Astrocyte (in vitro differentiated cells and primary cell): ENCODE results near the gene SDK1. TPM values are rescaled to one million over a fixed set of nuclear protein-coding genes. Genes with fewer than 3 reads are reported as not detected.
"Not testable (repeated sequence)": the region's sequence is repeated elsewhere in the genome, so short reads cannot be mapped to it uniquely, and the experiment has no call there.

Experiments used
- DNase-seq: peaks from one replicate; pipeline ENCODE4 v3.0.0-alpha.2; 2010; ENCODE audit warnings: low read depth
- FAIRE-seq: peaks from 2 replicates; lab custom pipeline; 2011; peaks lifted over from hg19 to GRCh38; lab: Jason Lieb, UNC
- H2AFZ ChIP-seq: 2 replicates; pipeline ENCODE4 v1.6.0; 2012; ENCODE audit warnings: low read depth, low read length, inconsistent platforms
- H3K27ac ChIP-seq: 2 replicates; pipeline ENCODE4 v1.5.1; 2011; ENCODE audit warnings: low read depth, low read length, inconsistent platforms
- H3K27me3 ChIP-seq: 2 replicates; pipeline ENCODE4 v1.6.0; 2011; ENCODE audit warnings: low read length, inconsistent platforms; ENCODE audit not compliant: insufficient read depth
- H3K36me3 ChIP-seq: 2 replicates; pipeline ENCODE4 v1.5.1; 2011; ENCODE audit warnings: low read length, inconsistent platforms; ENCODE audit not compliant: insufficient read depth
- H3K4me1 ChIP-seq: 2 replicates; pipeline ENCODE4 v1.5.1; 2011; ENCODE audit warnings: low read length, inconsistent platforms; ENCODE audit not compliant: insufficient read depth
- H3K4me2 ChIP-seq: 2 replicates; pipeline ENCODE4 v1.6.0; 2012; ENCODE audit warnings: low read length, inconsistent platforms
- H3K4me3 ChIP-seq: 2 replicates; pipeline ENCODE4 v1.5.1; 2011; ENCODE audit warnings: low read depth, mild to moderate bottlenecking, low read length, inconsistent platforms; ENCODE audit not compliant: insufficient read depth
- H3K79me2 ChIP-seq: 2 replicates; pipeline ENCODE4 v1.6.0; 2012; ENCODE audit warnings: mild to moderate bottlenecking, low read length, inconsistent platforms; ENCODE audit not compliant: insufficient read depth
- H3K9ac ChIP-seq: 2 replicates; pipeline ENCODE4 v1.6.0; 2012; ENCODE audit warnings: mild to moderate bottlenecking, low read length, inconsistent platforms
- H3K9me3 ChIP-seq: 2 replicates; pipeline ENCODE4 v1.5.1; 2012; ENCODE audit warnings: low read depth, mild to moderate bottlenecking, low read length, inconsistent platforms; ENCODE audit not compliant: insufficient read depth
- H4K20me1 ChIP-seq: 2 replicates; pipeline ENCODE4 v1.6.0; 2012; ENCODE audit warnings: low read length, inconsistent platforms; ENCODE audit not compliant: insufficient read depth
- H3K27ac Mint-ChIP-seq: one replicate; pipeline ENCODE4 v1.8.0; 2021; ENCODE audit warnings: mild to moderate bottlenecking, mixed read lengths; ENCODE audit not compliant: unreplicated experiment
- H3K27me3 Mint-ChIP-seq: one replicate; pipeline ENCODE4 v1.8.0; 2021; ENCODE audit warnings: low read depth, mixed read lengths; ENCODE audit not compliant: unreplicated experiment
- H3K36me3 Mint-ChIP-seq: one replicate; pipeline ENCODE4 v1.8.0; 2021; ENCODE audit warnings: low read depth, mixed read lengths; ENCODE audit not compliant: unreplicated experiment
- H3K4me1 Mint-ChIP-seq: one replicate; pipeline ENCODE4 v1.8.0; 2021; ENCODE audit warnings: low read depth, mixed read lengths; ENCODE audit not compliant: unreplicated experiment
- H3K4me3 Mint-ChIP-seq: one replicate; pipeline ENCODE4 v1.8.0; 2021; ENCODE audit warnings: mild to moderate bottlenecking, moderate library complexity, mixed read lengths; ENCODE audit not compliant: unreplicated experiment
- H3K9me3 Mint-ChIP-seq: one replicate; pipeline ENCODE4 v1.8.0; 2021; ENCODE audit warnings: mild to moderate bottlenecking, mixed read lengths; ENCODE audit not compliant: unreplicated experiment
- EZH2 ChIP-seq: IDR thresholded peaks from 2 replicates; pipeline ENCODE4 v1.6.1; 2012; ENCODE audit warnings: mild to moderate bottlenecking, low read length, inconsistent platforms; ENCODE audit not compliant: insufficient read depth
- total RNA-seq: library from RNA; stranded (reverse); gene quantifications from 2 replicates; pipeline ENCODE4 v1.2.1, GENCODE V29; 2021
- TF ChIP-seq, protein P1 (sequence below): IDR thresholded peaks from 2 replicates; pipeline ENCODE4 v1.5.1; 2011; ENCODE audit warnings: low read depth, mild to moderate bottlenecking, inconsistent platforms, low read length, moderate library complexity; ENCODE audit not compliant: insufficient read depth

Gene SDK1
- total RNA-seq, 1 donor from 2014 or later = 4.2 TPM

DNA sequence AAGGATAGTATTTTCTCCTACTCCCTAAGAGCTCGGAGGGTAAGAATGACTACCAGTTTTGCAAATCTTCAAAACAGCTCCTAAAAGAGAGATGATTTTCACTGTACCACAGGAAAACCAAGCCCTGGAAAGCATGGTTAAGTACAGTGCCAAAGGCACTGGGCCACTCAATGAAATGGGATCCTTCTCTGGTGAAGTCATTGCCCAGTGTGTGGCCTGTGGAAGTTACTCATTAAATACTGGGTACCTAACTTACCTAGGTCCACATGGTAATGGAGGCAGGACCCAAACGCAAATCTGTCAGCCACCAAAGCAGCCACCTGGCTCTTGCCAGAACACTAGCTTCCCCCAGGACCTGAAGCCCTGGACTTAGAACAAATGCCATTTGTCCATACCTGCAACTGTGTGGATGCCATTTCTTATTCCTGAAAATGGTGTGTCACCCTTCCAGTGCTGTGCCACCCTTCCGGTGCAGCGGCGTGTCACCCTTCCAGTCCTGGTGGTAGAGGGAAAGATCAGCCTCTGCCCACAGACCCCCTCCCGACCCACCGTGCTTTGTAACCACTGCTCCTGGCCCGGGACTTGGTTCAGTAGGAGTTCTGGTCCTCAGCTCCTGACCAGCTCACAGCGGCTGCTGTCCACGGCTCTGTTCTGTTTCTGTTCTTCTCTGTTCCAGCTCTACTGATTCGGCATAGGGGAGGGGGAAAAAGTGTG, 659.2 kb downstream of the SDK1 start:
- Mint-ChIP-seq H3K4me1 (peaks cover 11% of the 10 kb centered on the region), H3K4me3 (no peak overlapping the region), H3K27ac (no peak overlapping the region), H3K36me3 (peaks cover 3% of the 10 kb centered on the region), H3K27me3 (peaks cover 4% of the 10 kb centered on the region), H3K9me3 (no peaks in the 10 kb centered on the region)
- Histone ChIP-seq H2AFZ (no peak overlapping the region), H3K9ac (no peak overlapping the region), H3K27me3 (no peaks in the 10 kb centered on the region), H3K4me1 (peaks cover 4% of the 10 kb centered on the region), H3K9me3 (no peaks in the 10 kb centered on the region), H3K4me2 (no peak overlapping the region), H4K20me1 (no peaks in the 10 kb centered on the region), H3K4me3 (no peak overlapping the region), H3K36me3 (no peaks in the 10 kb centered on the region), H3K27ac (no peak overlapping the region), H3K79me2 (no peaks in the 10 kb centered on the region)
- TF ChIP-seq EZH2 = no peak
- TF ChIP-seq, protein P1, sequence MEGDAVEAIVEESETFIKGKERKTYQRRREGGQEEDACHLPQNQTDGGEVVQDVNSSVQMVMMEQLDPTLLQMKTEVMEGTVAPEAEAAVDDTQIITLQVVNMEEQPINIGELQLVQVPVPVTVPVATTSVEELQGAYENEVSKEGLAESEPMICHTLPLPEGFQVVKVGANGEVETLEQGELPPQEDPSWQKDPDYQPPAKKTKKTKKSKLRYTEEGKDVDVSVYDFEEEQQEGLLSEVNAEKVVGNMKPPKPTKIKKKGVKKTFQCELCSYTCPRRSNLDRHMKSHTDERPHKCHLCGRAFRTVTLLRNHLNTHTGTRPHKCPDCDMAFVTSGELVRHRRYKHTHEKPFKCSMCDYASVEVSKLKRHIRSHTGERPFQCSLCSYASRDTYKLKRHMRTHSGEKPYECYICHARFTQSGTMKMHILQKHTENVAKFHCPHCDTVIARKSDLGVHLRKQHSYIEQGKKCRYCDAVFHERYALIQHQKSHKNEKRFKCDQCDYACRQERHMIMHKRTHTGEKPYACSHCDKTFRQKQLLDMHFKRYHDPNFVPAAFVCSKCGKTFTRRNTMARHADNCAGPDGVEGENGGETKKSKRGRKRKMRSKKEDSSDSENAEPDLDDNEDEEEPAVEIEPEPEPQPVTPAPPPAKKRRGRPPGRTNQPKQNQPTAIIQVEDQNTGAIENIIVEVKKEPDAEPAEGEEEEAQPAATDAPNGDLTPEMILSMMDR = no peak
- FAIRE-seq = no peak
- DNase-seq = no peak

DNA sequence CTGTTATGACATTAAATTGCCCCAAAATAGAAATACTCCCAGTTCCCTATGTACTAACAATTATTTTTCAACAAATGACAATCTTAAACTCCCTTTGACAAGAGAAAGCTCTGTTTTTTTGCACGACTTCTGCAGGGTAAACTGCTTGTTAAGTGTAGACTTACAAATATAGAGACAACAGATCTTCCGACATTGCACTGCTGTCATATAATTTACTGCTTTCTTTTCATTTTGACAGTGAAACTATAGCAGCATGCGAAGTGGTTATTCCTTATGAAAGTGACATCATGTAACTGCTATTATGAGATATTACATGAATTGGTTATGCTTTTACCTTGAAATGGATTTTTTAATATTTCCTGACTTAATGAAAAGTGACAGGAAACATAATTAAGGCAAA, 659.9 kb downstream of the SDK1 start:
- DNase-seq (no peak), FAIRE-seq (no peak)
- Mint-ChIP-seq H3K4me3 (no peak overlapping the region), H3K9me3 (no peaks in the 10 kb centered on the region), H3K36me3 (peaks cover 2% of the 10 kb centered on the region), H3K27ac (no peak overlapping the region), H3K4me1 (peaks cover 4% of the 10 kb centered on the region), H3K27me3 (peaks cover 6% of the 10 kb centered on the region)
- Histone ChIP-seq H3K36me3 (no peaks in the 10 kb centered on the region), H3K27ac (no peak overlapping the region), H3K4me3 (no peak overlapping the region), H3K79me2 (no peaks in the 10 kb centered on the region), H3K9ac (no peak overlapping the region), H4K20me1 (no peaks in the 10 kb centered on the region), H3K4me2 (no peak overlapping the region), H3K9me3 (no peaks in the 10 kb centered on the region), H3K27me3 (no peaks in the 10 kb centered on the region), H3K4me1 (peaks cover 4% of the 10 kb centered on the region), H2AFZ (no peak overlapping the region)
- TF ChIP-seq EZH2 = no peak
- TF ChIP-seq, protein P1 = no peak

DNA sequence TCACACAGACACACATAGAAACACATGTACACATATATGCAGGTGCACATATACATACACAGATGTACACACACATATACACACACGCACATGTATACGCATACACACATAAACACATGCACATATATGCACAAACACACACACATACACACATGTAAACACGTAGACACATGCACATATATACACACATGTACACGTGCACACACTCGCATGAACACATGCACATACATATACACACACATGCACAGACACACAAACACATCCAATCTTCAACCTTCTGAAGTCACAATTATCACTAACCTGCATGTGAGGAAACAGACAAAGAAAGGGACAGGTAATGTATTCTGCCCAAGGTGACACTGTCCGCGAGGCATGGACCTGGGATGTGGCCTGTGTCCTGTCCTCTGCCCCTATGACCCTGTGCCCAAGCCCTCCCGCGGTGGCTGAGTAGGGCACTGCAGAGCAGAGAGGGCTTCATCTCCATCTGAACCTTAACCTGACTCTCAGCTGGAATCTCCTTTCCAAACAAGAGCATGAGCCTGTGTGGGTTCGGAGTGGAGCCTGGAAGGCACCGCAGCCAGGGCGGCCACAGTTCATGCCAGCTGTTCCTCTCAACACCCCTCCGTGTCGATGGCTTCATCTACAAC, 660.9 kb downstream of the SDK1 start:
- no peak for TF ChIP-seq EZH2
- TF ChIP-seq, protein P1 = no peak
- DNase-seq (no peak), FAIRE-seq (no peak)
- H3K36me3 Mint-ChIP-seq = peaks cover 1% of the 10 kb centered on the region
- Histone ChIP-seq H3K27ac (no peak overlapping the region), H3K9ac (no peak overlapping the region), H3K9me3 (no peaks in the 10 kb centered on the region), H3K4me3 (no peak overlapping the region), H3K79me2 (no peaks in the 10 kb centered on the region), H2AFZ (no peak overlapping the region), H3K4me2 (no peak overlapping the region), H3K27me3 (no peaks in the 10 kb centered on the region), H3K4me1 (no peaks in the 10 kb centered on the region), H4K20me1 (no peaks in the 10 kb centered on the region), H3K36me3 (no peaks in the 10 kb centered on the region)
- H3K27ac Mint-ChIP-seq = no peak overlapping the region
- peaks cover 6% of the 10 kb centered on the region for H3K27me3 Mint-ChIP-seq
- H3K4me1 Mint-ChIP-seq = no peaks in the 10 kb centered on the region
- no peak overlapping the region for H3K4me3 Mint-ChIP-seq
- H3K9me3 Mint-ChIP-seq = no peaks in the 10 kb centered on the region

DNA sequence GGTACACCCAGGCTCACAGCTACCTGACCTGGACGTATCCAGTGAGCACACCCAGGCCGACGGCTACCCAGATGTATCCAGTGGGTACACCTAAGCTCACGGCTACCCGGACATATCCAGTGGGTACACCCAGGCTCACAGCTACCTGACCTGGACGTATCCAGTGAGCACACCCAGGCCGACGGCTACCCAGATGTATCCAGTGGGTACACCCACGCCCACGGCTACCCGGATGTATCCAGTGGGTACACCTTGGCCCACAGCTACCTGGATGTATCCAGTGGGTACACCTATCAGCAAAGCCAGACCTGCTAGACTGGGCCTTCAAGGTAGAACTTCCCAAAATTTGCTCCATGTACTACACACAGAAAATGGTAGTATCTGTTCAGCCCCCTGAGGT, 662.7 kb downstream of the SDK1 start:
- not testable (repeated sequence) for H3K36me3 Mint-ChIP-seq, H3K9me3 Mint-ChIP-seq, FAIRE-seq, H3K9me3 ChIP-seq, H3K9ac ChIP-seq, H2AFZ ChIP-seq, H3K4me3 ChIP-seq, H3K27ac Mint-ChIP-seq, H3K27me3 ChIP-seq, H4K20me1 ChIP-seq, H3K79me2 ChIP-seq, H3K27me3 Mint-ChIP-seq, DNase-seq, H3K4me2 ChIP-seq, H3K4me1 Mint-ChIP-seq, H3K4me3 Mint-ChIP-seq, H3K36me3 ChIP-seq, H3K27ac ChIP-seq, H3K4me1 ChIP-seq
